Neural progenitor cell (in vitro differentiated cells): ENCODE results near the gene C3orf52. TPM values are rescaled to one million over a fixed set of nuclear protein-coding genes. Genes with fewer than 3 reads are reported as not detected.

Source experiments
- DNase-seq: peaks from one replicate; pipeline ENCODE4 v3.0.0-alpha.2; 2016; ENCODE audit warnings: low spot score
- H2AFZ ChIP-seq: fragments of 200-600 bp; sonication (generic); replicated peaks from 2 replicates; pipeline ENCODE4 v1.6.1; 2016; ENCODE audit warnings: antibody characterized with exemption
- H3F3A ChIP-seq: fragments of 200-600 bp; sonication (generic); 2 replicates; pipeline ENCODE4 v1.6.1; 2016; ENCODE audit warnings: antibody characterized with exemption, low read depth
- H3K27ac ChIP-seq: fragments of 200-600 bp; sonication (generic); 2 replicates; pipeline ENCODE4 v1.5.1; 2016; ENCODE audit warnings: mild to moderate bottlenecking
- H3K27me3 ChIP-seq: fragments of 200-600 bp; sonication (generic); 2 replicates; pipeline ENCODE4 v1.6.1; 2016; ENCODE audit warnings: mild to moderate bottlenecking, moderate library complexity
- H3K36me3 ChIP-seq: fragments of 200-600 bp; sonication (generic); 2 replicates; pipeline ENCODE4 v1.5.1; 2016
- H3K4me1 ChIP-seq: fragments of 200-600 bp; sonication (generic); 2 replicates; pipeline ENCODE4 v1.6.1; 2016; ENCODE audit warnings: mixed run types
- H3K4me2 ChIP-seq: fragments of 200-600 bp; sonication (generic); 2 replicates; pipeline ENCODE4 v1.6.1; 2016
- H3K4me3 ChIP-seq: fragments of 200-600 bp; sonication (generic); 2 replicates; pipeline ENCODE4 v1.5.1; 2016
- H3K79me2 ChIP-seq: fragments of 200-600 bp; sonication (generic); 2 replicates; pipeline ENCODE4 v1.6.1; 2016; ENCODE audit warnings: low read depth
- H3K9ac ChIP-seq: fragments of 200-600 bp; sonication (generic); 2 replicates; pipeline ENCODE4 v1.6.1; 2016
- H3K9me3 ChIP-seq: fragments of 200-600 bp; sonication (generic); 2 replicates; pipeline ENCODE4 v1.5.1; 2016; ENCODE audit warnings: low read depth
- H4K20me1 ChIP-seq: fragments of 200-600 bp; sonication (generic); 2 replicates; pipeline ENCODE4 v1.6.1; 2016; ENCODE audit warnings: low read depth
- H3K27ac Mint-ChIP-seq: 3 replicates; pipeline ENCODE4 v1.8.0; 2021; ENCODE audit warnings: mixed read lengths
- H3K27me3 Mint-ChIP-seq: 2 replicates; pipeline ENCODE4 v1.8.0; 2022; ENCODE audit warnings: low read depth, mild to moderate bottlenecking, inconsistent platforms, moderate library complexity, mixed read lengths; ENCODE audit not compliant: insufficient read depth
- H3K36me3 Mint-ChIP-seq: 3 replicates; pipeline ENCODE4 v1.8.0; 2021; ENCODE audit warnings: mixed read lengths
- H3K4me1 Mint-ChIP-seq: 3 replicates; pipeline ENCODE4 v1.8.0; 2021; ENCODE audit warnings: mixed read lengths
- H3K4me3 Mint-ChIP-seq: 3 replicates; pipeline ENCODE4 v1.8.0; 2021; ENCODE audit warnings: mild to moderate bottlenecking, moderate library complexity, mixed read lengths
- H3K9me3 Mint-ChIP-seq: 3 replicates; pipeline ENCODE4 v1.8.0; 2020; ENCODE audit warnings: mixed read lengths
- CTCF ChIP-seq: fragments of 200-600 bp; sonication (generic); IDR thresholded peaks from 2 replicates; pipeline ENCODE4 v1.5.1; 2017; ENCODE audit warnings: antibody characterized with exemption, mild to moderate bottlenecking
- EZH2 ChIP-seq: fragments of 200-600 bp; sonication (generic); IDR thresholded peaks from 2 replicates; pipeline ENCODE4 v1.6.1; 2017; ENCODE audit warnings: antibody characterized with exemption, mild to moderate bottlenecking, moderate library complexity
- EZH2phosphoT487 ChIP-seq: fragments of 200-600 bp; sonication (generic); IDR thresholded peaks from 2 replicates; pipeline ENCODE4 v1.6.1; 2017; ENCODE audit warnings: antibody characterized with exemption
- total RNA-seq: library from RNA; depleted of rRNA; stranded (reverse); fragments of >200 nt; gene quantifications from 2 replicates; pipeline ENCODE4 v1.2.3, GENCODE V29; 2015; ENCODE audit warnings: low replicate concordance

C3orf52 gene
- total RNA-seq, 1 donor from 2014 or later, result 4.9 TPM

- Mint-ChIP-seq H3K27ac (no peak overlapping the region), H3K27me3 (peaks cover 2% of the 10 kb centered on the region), H3K9me3 (no peaks in the 10 kb centered on the region), H3K36me3 (no peaks in the 10 kb centered on the region), H3K4me1 (peaks cover 33% of the 10 kb centered on the region), H3K4me3 (no peak overlapping the region)
- no peaks in the 10 kb centered on the region for H3K9me3 ChIP-seq
- TF ChIP-seq EZH2phosphoT487, result no peak
- TF ChIP-seq CTCF, result no peak
- TF ChIP-seq EZH2, result no peak
- H3K27ac ChIP-seq, result no peak overlapping the region
- no peaks in the 10 kb centered on the region for H4K20me1 ChIP-seq
- no peak for DNase-seq
- H3K4me1 ChIP-seq, result peaks cover 42% of the 10 kb centered on the region
- no peaks in the 10 kb centered on the region for H3K27me3 ChIP-seq
- no peak overlapping the region for H2AFZ ChIP-seq
- no peak overlapping the region for H3K4me3 ChIP-seq
- H3K4me2 ChIP-seq, result no peak overlapping the region
- no peaks in the 10 kb centered on the region for H3K36me3 ChIP-seq
- H3K79me2 ChIP-seq, result no peaks in the 10 kb centered on the region
- H3F3A ChIP-seq, result peaks cover 22% of the 10 kb centered on the region
- H3K9ac ChIP-seq, result no peak overlapping the region
Measured at GRCh38 chr3:112130638-112130993, 44.4 kb downstream of the C3orf52 start.

- Histone ChIP-seq H3K4me2 (no peak overlapping the region), H3F3A (peaks cover 22% of the 10 kb centered on the region), H3K9ac (no peak overlapping the region), H3K4me1 (peaks cover 40% of the 10 kb centered on the region), H2AFZ (no peak overlapping the region), H3K27ac (no peak overlapping the region), H4K20me1 (no peaks in the 10 kb centered on the region), H3K4me3 (no peak overlapping the region), H3K36me3 (no peaks in the 10 kb centered on the region), H3K27me3 (no peaks in the 10 kb centered on the region), H3K79me2 (no peaks in the 10 kb centered on the region), H3K9me3 (no peaks in the 10 kb centered on the region)
- Mint-ChIP-seq H3K4me3 (no peak overlapping the region), H3K36me3 (no peaks in the 10 kb centered on the region), H3K27ac (no peak overlapping the region), H3K27me3 (peaks cover 2% of the 10 kb centered on the region), H3K4me1 (peaks cover 33% of the 10 kb centered on the region), H3K9me3 (no peaks in the 10 kb centered on the region)
- no peak for TF ChIP-seq EZH2phosphoT487
- no peak for TF ChIP-seq EZH2
- no peak for DNase-seq
Measured at GRCh38 chr3:112131111-112131510, 44.9 kb downstream of the C3orf52 start.

- DNase-seq, result no peak
- no peaks in the 10 kb centered on the region for H3K79me2 ChIP-seq
- H2AFZ ChIP-seq, result no peak overlapping the region
- H3K27ac ChIP-seq, result no peak overlapping the region
- peaks cover 20% of the 10 kb centered on the region for H3F3A ChIP-seq
- H3K27me3 ChIP-seq, result no peaks in the 10 kb centered on the region
- Mint-ChIP-seq H3K4me1 (peaks cover 32% of the 10 kb centered on the region), H3K9me3 (no peaks in the 10 kb centered on the region), H3K27ac (no peak overlapping the region), H3K27me3 (no peaks in the 10 kb centered on the region), H3K4me3 (no peak overlapping the region), H3K36me3 (no peaks in the 10 kb centered on the region)
- no peaks in the 10 kb centered on the region for H3K9me3 ChIP-seq
- H3K4me2 ChIP-seq, result no peak overlapping the region
- H3K4me3 ChIP-seq, result no peak overlapping the region
- H3K9ac ChIP-seq, result no peak overlapping the region
- peaks cover 37% of the 10 kb centered on the region for H3K4me1 ChIP-seq
- no peaks in the 10 kb centered on the region for H3K36me3 ChIP-seq
- no peak for TF ChIP-seq EZH2phosphoT487
- TF ChIP-seq CTCF, result no peak
- no peak for TF ChIP-seq EZH2
- H4K20me1 ChIP-seq, result no peaks in the 10 kb centered on the region
Measured at GRCh38 chr3:112132088-112132487, 45.9 kb downstream of the C3orf52 start.

- Histone ChIP-seq H3K4me3 (no peak overlapping the region), H3K4me2 (no peak overlapping the region), H3K4me1 (peaks cover 35% of the 10 kb centered on the region), H3F3A (peaks cover 19% of the 10 kb centered on the region), H3K79me2 (no peaks in the 10 kb centered on the region), H2AFZ (no peak overlapping the region), H3K36me3 (no peaks in the 10 kb centered on the region), H3K9me3 (no peaks in the 10 kb centered on the region), H3K9ac (no peak overlapping the region), H4K20me1 (no peaks in the 10 kb centered on the region), H3K27ac (no peak overlapping the region), H3K27me3 (no peaks in the 10 kb centered on the region)
- Mint-ChIP-seq H3K9me3 (no peaks in the 10 kb centered on the region), H3K27me3 (no peaks in the 10 kb centered on the region), H3K27ac (no peak overlapping the region), H3K4me3 (no peak overlapping the region), H3K4me1 (peaks cover 34% of the 10 kb centered on the region), H3K36me3 (no peaks in the 10 kb centered on the region)
- TF ChIP-seq EZH2phosphoT487, result no peak
- no peak for TF ChIP-seq EZH2
- TF ChIP-seq CTCF, result no peak
- DNase-seq, result no peak
Measured at GRCh38 chr3:112132554-112132953, 46.4 kb downstream of the C3orf52 start.
